AG08396 (cell line): ENCODE results near the gene CDH6.

Experiments
- DNase-seq: peaks from one replicate; pipeline ENCODE4 v3.0.0; 2012; ENCODE audit warnings: low spot score, mixed read lengths

CDH6 gene

GRCh38 chr5:31250201-31250600 lies 56.7 kb downstream of the CDH6 start:
- DNase-seq = no peak

GRCh38 chr5:31251032-31251431 lies 57.5 kb downstream of the CDH6 start:
- DNase-seq = no peak

GRCh38 chr5:31255041-31255440 lies 61.6 kb downstream of the CDH6 start:
- DNase-seq = no peak

- DNase-seq = no peak
Measured at GRCh38 chr5:31268256-31268655, 74.8 kb downstream of the CDH6 start.

GRCh38 chr5:31268686-31269085 lies 75.2 kb downstream of the CDH6 start:
- no peak for DNase-seq

- no peak for DNase-seq
Measured at GRCh38 chr5:31269259-31269658, 75.8 kb downstream of the CDH6 start.

GRCh38 chr5:31270396-31270795 lies 76.9 kb downstream of the CDH6 start:
- no peak for DNase-seq

- no peak for DNase-seq
Measured at GRCh38 chr5:31271567-31271966, 78.1 kb downstream of the CDH6 start.

- no peak for DNase-seq
Measured at GRCh38 chr5:31273161-31273560, 79.7 kb downstream of the CDH6 start.

- DNase-seq = no peak
Measured at GRCh38 chr5:31273631-31274378, 80.3 kb downstream of the CDH6 start.

GRCh38 chr5:31280210-31280609 lies 86.7 kb downstream of the CDH6 start:
- no peak for DNase-seq

GRCh38 chr5:31283326-31283725 lies 89.8 kb downstream of the CDH6 start:
- no peak for DNase-seq

- DNase-seq = no peak
Measured at GRCh38 chr5:31285025-31285424, 91.5 kb downstream of the CDH6 start.

- DNase-seq = no peak
Measured at GRCh38 chr5:31287985-31288384, 94.5 kb downstream of the CDH6 start.

- DNase-seq = no peak
Measured at GRCh38 chr5:31289429-31289828, 95.9 kb downstream of the CDH6 start.

GRCh38 chr5:31291323-31291854 lies 97.9 kb downstream of the CDH6 start:
- no peak for DNase-seq

- no peak for DNase-seq
Measured at GRCh38 chr5:31300501-31300900, 107.0 kb downstream of the CDH6 start.

- no peak for DNase-seq
Measured at GRCh38 chr5:31301833-31302232, 108.3 kb downstream of the CDH6 start.

GRCh38 chr5:31303688-31304087 lies 110.2 kb downstream of the CDH6 start:
- DNase-seq = no peak

GRCh38 chr5:31317665-31318064 lies 124.2 kb downstream of the CDH6 start:
- no peak for DNase-seq

GRCh38 chr5:31319335-31319734 lies 125.8 kb downstream of the CDH6 start:
- DNase-seq = no peak

GRCh38 chr5:31322946-31323345 lies 129.5 kb downstream of the CDH6 start:
- no peak for DNase-seq

- DNase-seq = no peak
Measured at GRCh38 chr5:31324842-31325241, 131.4 kb downstream of the CDH6 start.
